AG04449 (cell line): ENCODE results near the gene PPA1.
A peak's percentile ranks its signal among the peaks of the same experiment; 100 is the strongest.

ENCODE experiments used
- CTCF ChIA-PET: fragments of 350-600 bp; formaldehyde crosslinking; extraction: SDS; loops from one replicate; lab custom pipeline; 2021; ENCODE audit warnings: antibody characterized with exemption; lab: Yijun Ruan, JAX
- POLR2A ChIA-PET: fragments of 400-600, 350-600 bp; formaldehyde crosslinking; extraction: SDS; loops from one replicate; lab custom pipeline; 2020; ENCODE audit warnings: antibody characterized with exemption, inconsistent platforms; lab: Yijun Ruan, JAX
- DNase-seq: peaks from one replicate; pipeline ENCODE4 v3.0.0-alpha.2; 2010; ENCODE audit warnings: low read depth, low spot score
- H3K4me3 ChIP-seq: 2 replicates; pipeline ENCODE4 v1.5.1; 2011; ENCODE audit warnings: low read depth, mild to moderate bottlenecking, control low read depth, low read length
- CTCF ChIP-seq: IDR thresholded peaks from one replicate; pipeline ENCODE4 v1.5.1; 2011; ENCODE audit warnings: mild to moderate bottlenecking, moderate library complexity, low read length, control low read depth, inconsistent platforms; ENCODE audit not compliant: insufficient read depth; ENCODE audit errors: missing control alignments

PPA1 gene

GRCh38 chr10:70234668-70235447, 1.6 kb upstream of the PPA1 start:
- no peak overlapping the region for H3K4me3 ChIP-seq
- CTCF ChIA-PET: interaction anchor here (2.8 kb wide), 1 partner anchor 18 kb away, joined by 10 read pairs; no protein-coding TSS in a partner anchor
- DNase-seq: peak; percentile 79
- no peak for TF ChIP-seq CTCF
- POLR2A ChIA-PET: no interaction called here

GRCh38 chr10:70233939-70234300, 691 bp upstream of the PPA1 start:
- CTCF ChIA-PET: interaction anchor here (2.8 to 3.0 kb wide), 2 partner anchors 17 to 131 kb away, joined by 10 to 26 read pairs; no protein-coding TSS in a partner anchor
- POLR2A ChIA-PET: interaction anchor here (0.7 to 2.1 kb wide), 4 partner anchors 12 to 170 kb away, joined by 3 to 6 read pairs (median 4); partner anchors contain the start of gene EIF4EBP2
- H3K4me3 ChIP-seq: peak overlapping the region; percentile 81
- TF ChIP-seq CTCF: no peak
- no peak for DNase-seq

GRCh38 chr10:70232859-70233108, 445 bp downstream of the PPA1 start:
- ChIA-PET POLR2A (interaction anchor here (0.7 to 2.1 kb wide), 6 partner anchors 11 to 131 kb away, joined by 3 to 6 read pairs (median 3); no protein-coding TSS in a partner anchor), CTCF (interaction anchor here (1.2 to 3.0 kb wide), 10 partner anchors 11 to 144 kb away, joined by 3 to 43 read pairs (median 5); partner anchors contain the start of gene TYSND1)
- DNase-seq: no peak
- no peak for TF ChIP-seq CTCF
- H3K4me3 ChIP-seq: peak overlapping the region; percentile 81

- no peak for TF ChIP-seq CTCF
- peak overlapping the region; percentile 81 for H3K4me3 ChIP-seq
- ChIA-PET POLR2A (interaction anchor here (0.7 to 2.1 kb wide), 6 partner anchors 10 to 132 kb away, joined by 3 to 6 read pairs (median 3); no protein-coding TSS in a partner anchor), CTCF (interaction anchor here (1.2 to 3.0 kb wide), 13 partner anchors 10 to 144 kb away, joined by 3 to 43 read pairs (median 5); partner anchors contain the start of gene TYSND1)
- DNase-seq: no peak
Observed at GRCh38 chr10:70232155-70232858, 922 bp downstream of the PPA1 start.

- CTCF ChIA-PET: interaction anchor here (1.2 to 14.0 kb wide), 3 partner anchors 9 to 135 kb away, joined by 3 to 533 read pairs (median 5); no protein-coding TSS in a partner anchor
- no peak overlapping the region for H3K4me3 ChIP-seq
- DNase-seq: no peak
- no peak for TF ChIP-seq CTCF
- POLR2A ChIA-PET: no interaction called here
Observed at GRCh38 chr10:70228491-70228890, 4.7 kb downstream of the PPA1 start.
